ENCODE data around the gene ERAL1.

ERAL1 gene

GRCh38 chr17:28853295-28853694 lies 1.5 kb upstream of the ERAL1 start:
- no peak overlapping the region for H3K4me3 ChIP-seq (ENCODE audit: low read length in 2 of 2)
- H3K4me1 ChIP-seq (ENCODE audit: control insufficient read depth, insufficient read depth, low read length) = peaks cover 9% of the 10 kb centered on the region
- H3K36me3 ChIP-seq (ENCODE audit: control insufficient read depth in 2 of 2, insufficient read depth in 2 of 2, low read length in 2 of 2) = peaks cover 6 to 11% of the 10 kb centered on the region in 2 donors
- H3K27me3 ChIP-seq (ENCODE audit: control insufficient read depth in 1 of 2, insufficient read depth in 2 of 2, low read length in 2 of 2) = no peaks in the 10 kb centered on the region
- H3K27ac ChIP-seq (ENCODE audit: low read length) = no peak overlapping the region
- H3K9me3 ChIP-seq (ENCODE audit: control insufficient read depth in 2 of 2, low read length in 2 of 2) = no peaks in the 10 kb centered on the region
- H3K9ac ChIP-seq (ENCODE audit: low read length in 2 of 2) = no peak overlapping the region

GRCh38 chr17:28855336-28855679 lies 492 bp downstream of the ERAL1 start:
- no peaks in the 10 kb centered on the region for H3K9me3 ChIP-seq (ENCODE audit: control insufficient read depth in 2 of 2, low read length in 2 of 2)
- H3K27me3 ChIP-seq (ENCODE audit: control insufficient read depth in 1 of 2, insufficient read depth in 2 of 2, low read length in 2 of 2) = no peaks in the 10 kb centered on the region
- H3K9ac ChIP-seq (ENCODE audit: low read length in 2 of 2) = peak overlapping the region; percentile 73 to 96
- H3K4me3 ChIP-seq (ENCODE audit: low read length in 2 of 2) = peak overlapping the region; percentile 82 to 95
- peaks cover 15 to 23% of the 10 kb centered on the region in 2 donors for H3K36me3 ChIP-seq (ENCODE audit: control insufficient read depth in 2 of 2, insufficient read depth in 2 of 2, low read length in 2 of 2)
- H3K4me1 ChIP-seq (ENCODE audit: control insufficient read depth, insufficient read depth, low read length) = peaks cover 9% of the 10 kb centered on the region
- H3K27ac ChIP-seq (ENCODE audit: low read length) = peak overlapping the region; percentile 80

- Histone ChIP-seq H3K27me3 (ENCODE audit: control insufficient read depth in 1 of 2, insufficient read depth in 2 of 2, low read length in 2 of 2) (no peaks in the 10 kb centered on the region), H3K9ac (ENCODE audit: low read length in 2 of 2) (no peak overlapping the region), H3K4me1 (ENCODE audit: control insufficient read depth, insufficient read depth, low read length) (peaks cover 9% of the 10 kb centered on the region), H3K36me3 (ENCODE audit: control insufficient read depth in 2 of 2, insufficient read depth in 2 of 2, low read length in 2 of 2) (peaks cover 20 to 28% of the 10 kb centered on the region in 2 donors), H3K27ac (ENCODE audit: low read length) (no peak overlapping the region), H3K4me3 (ENCODE audit: low read length in 2 of 2) (no peak overlapping the region), H3K9me3 (ENCODE audit: control insufficient read depth in 2 of 2, low read length in 2 of 2) (no peaks in the 10 kb centered on the region)
These were observed 1.3 kb downstream of the ERAL1 start for GRCh38 chr17:28856028-28856574.

GRCh38 chr17:28857905-28858800 lies 3.3 kb downstream of the ERAL1 start:
- Histone ChIP-seq H3K4me3 (ENCODE audit: low read length in 2 of 2) (no peak overlapping the region), H3K9me3 (ENCODE audit: control insufficient read depth in 2 of 2, low read length in 2 of 2) (no peaks in the 10 kb centered on the region), H3K27ac (ENCODE audit: low read length) (no peak overlapping the region), H3K27me3 (ENCODE audit: control insufficient read depth in 1 of 2, insufficient read depth in 2 of 2, low read length in 2 of 2) (no peaks in the 10 kb centered on the region), H3K9ac (ENCODE audit: low read length in 2 of 2) (no peak overlapping the region), H3K4me1 (ENCODE audit: control insufficient read depth, insufficient read depth, low read length) (peaks cover 9% of the 10 kb centered on the region), H3K36me3 (ENCODE audit: control insufficient read depth in 2 of 2, insufficient read depth in 2 of 2, low read length in 2 of 2) (peaks cover 20 to 34% of the 10 kb centered on the region in 2 donors)

- Histone ChIP-seq H3K36me3 (ENCODE audit: control insufficient read depth in 2 of 2, insufficient read depth in 2 of 2, low read length in 2 of 2) (peaks cover 20 to 34% of the 10 kb centered on the region in 2 donors), H3K9me3 (ENCODE audit: control insufficient read depth in 2 of 2, low read length in 2 of 2) (no peaks in the 10 kb centered on the region), H3K4me3 (ENCODE audit: low read length in 2 of 2) (no peak overlapping the region), H3K4me1 (ENCODE audit: control insufficient read depth, insufficient read depth, low read length) (peaks cover 9% of the 10 kb centered on the region), H3K9ac (ENCODE audit: low read length in 2 of 2) (no peak overlapping the region), H3K27ac (ENCODE audit: low read length) (no peak overlapping the region), H3K27me3 (ENCODE audit: control insufficient read depth in 1 of 2, insufficient read depth in 2 of 2, low read length in 2 of 2) (no peaks in the 10 kb centered on the region)
These were observed 4.1 kb downstream of the ERAL1 start for GRCh38 chr17:28858801-28859355.

GRCh38 chr17:28860363-28860808 lies 5.6 kb downstream of the ERAL1 start:
- Histone ChIP-seq H3K4me1 (ENCODE audit: control insufficient read depth, insufficient read depth, low read length) (peaks cover 4% of the 10 kb centered on the region), H3K4me3 (ENCODE audit: low read length in 2 of 2) (no peak overlapping the region), H3K9me3 (ENCODE audit: control insufficient read depth in 2 of 2, low read length in 2 of 2) (no peaks in the 10 kb centered on the region), H3K36me3 (ENCODE audit: control insufficient read depth in 2 of 2, insufficient read depth in 2 of 2, low read length in 2 of 2) (peaks cover 20 to 34% of the 10 kb centered on the region in 2 donors), H3K27me3 (ENCODE audit: control insufficient read depth in 1 of 2, insufficient read depth in 2 of 2, low read length in 2 of 2) (no peaks in the 10 kb centered on the region), H3K9ac (ENCODE audit: low read length in 2 of 2) (no peak overlapping the region), H3K27ac (ENCODE audit: low read length) (no peak overlapping the region)

- H3K36me3 ChIP-seq (ENCODE audit: control insufficient read depth in 2 of 2, insufficient read depth in 2 of 2, low read length in 2 of 2) = peaks cover 20 to 30% of the 10 kb centered on the region in 2 donors
- H3K9ac ChIP-seq (ENCODE audit: low read length in 2 of 2) = no peak overlapping the region
- no peaks in the 10 kb centered on the region for H3K4me1 ChIP-seq (ENCODE audit: control insufficient read depth, insufficient read depth, low read length)
- H3K9me3 ChIP-seq (ENCODE audit: control insufficient read depth in 2 of 2, low read length in 2 of 2) = no peaks in the 10 kb centered on the region
- H3K27ac ChIP-seq (ENCODE audit: low read length) = no peak overlapping the region
- no peaks in the 10 kb centered on the region for H3K27me3 ChIP-seq (ENCODE audit: control insufficient read depth in 1 of 2, insufficient read depth in 2 of 2, low read length in 2 of 2)
- H3K4me3 ChIP-seq (ENCODE audit: low read length in 2 of 2) = no peak overlapping the region
These were observed 6.8 kb downstream of the ERAL1 start for GRCh38 chr17:28861393-28862203.

GRCh38 chr17:28862561-28862960 lies 7.7 kb downstream of the ERAL1 start:
- no peak overlapping the region for H3K4me3 ChIP-seq (ENCODE audit: low read length in 2 of 2)
- no peak overlapping the region for H3K27ac ChIP-seq (ENCODE audit: low read length)
- no peaks in the 10 kb centered on the region for H3K9me3 ChIP-seq (ENCODE audit: control insufficient read depth in 2 of 2, low read length in 2 of 2)
- H3K27me3 ChIP-seq (ENCODE audit: control insufficient read depth in 1 of 2, insufficient read depth in 2 of 2, low read length in 2 of 2) = no peaks in the 10 kb centered on the region
- H3K9ac ChIP-seq (ENCODE audit: low read length in 2 of 2) = no peak overlapping the region
- H3K4me1 ChIP-seq (ENCODE audit: control insufficient read depth, insufficient read depth, low read length) = no peaks in the 10 kb centered on the region
- H3K36me3 ChIP-seq (ENCODE audit: control insufficient read depth in 2 of 2, insufficient read depth in 2 of 2, low read length in 2 of 2) = peaks cover 20 to 30% of the 10 kb centered on the region in 2 donors

- Histone ChIP-seq H3K36me3 (ENCODE audit: control insufficient read depth in 2 of 2, insufficient read depth in 2 of 2, low read length in 2 of 2) (peaks cover 8 to 16% of the 10 kb centered on the region in 2 donors), H3K27ac (ENCODE audit: low read length) (no peak overlapping the region), H3K4me3 (ENCODE audit: low read length in 2 of 2) (no peak overlapping the region), H3K27me3 (ENCODE audit: control insufficient read depth in 1 of 2, insufficient read depth in 2 of 2, low read length in 2 of 2) (no peaks in the 10 kb centered on the region), H3K9ac (ENCODE audit: low read length in 2 of 2) (no peak overlapping the region), H3K4me1 (ENCODE audit: control insufficient read depth, insufficient read depth, low read length) (no peaks in the 10 kb centered on the region), H3K9me3 (ENCODE audit: control insufficient read depth in 2 of 2, low read length in 2 of 2) (no peaks in the 10 kb centered on the region)
These were observed 9.1 kb downstream of the ERAL1 start for GRCh38 chr17:28863953-28864352.

- Histone ChIP-seq H3K27ac (ENCODE audit: low read length) (no peak overlapping the region), H3K9ac (ENCODE audit: low read length in 2 of 2) (no peak overlapping the region), H3K9me3 (ENCODE audit: control insufficient read depth in 2 of 2, low read length in 2 of 2) (no peaks in the 10 kb centered on the region), H3K36me3 (ENCODE audit: control insufficient read depth in 2 of 2, insufficient read depth in 2 of 2, low read length in 2 of 2) (peaks cover 6 to 13% of the 10 kb centered on the region in 2 donors), H3K27me3 (ENCODE audit: control insufficient read depth in 1 of 2, insufficient read depth in 2 of 2, low read length in 2 of 2) (no peaks in the 10 kb centered on the region), H3K4me3 (ENCODE audit: low read length in 2 of 2) (no peak overlapping the region), H3K4me1 (ENCODE audit: control insufficient read depth, insufficient read depth, low read length) (no peaks in the 10 kb centered on the region)
These were observed 10.4 kb downstream of the ERAL1 start for GRCh38 chr17:28864991-28865849.

Data from stomach smooth muscle (tissue), 2 donors.